ENCODE data around the gene WAPL. TPM values are rescaled to one million over a fixed set of nuclear protein-coding genes. Genes with fewer than 3 reads are reported as not detected.

WAPL gene
- total RNA-seq, 1 experiment from 2014 or later: 48.0 TPM

GRCh38 chr10:86443936-86444335 is 77.7 kb downstream of the WAPL start:
- Mint-ChIP-seq H3K27ac (no peak overlapping the region), H3K27me3 (ENCODE audit: low read depth) (no peaks in the 10 kb centered on the region), H3K9me3 (no peaks in the 10 kb centered on the region), H3K36me3 (peaks cover 68% of the 10 kb centered on the region), H3K4me1 (no peaks in the 10 kb centered on the region), H3K4me3 (no peak overlapping the region)
- ChIA-PET CTCF (no interaction called here), POLR2A (no interaction called here)
- no peak for DNase-seq (ENCODE audit: low spot score)
- TF ChIP-seq, protein P1, sequence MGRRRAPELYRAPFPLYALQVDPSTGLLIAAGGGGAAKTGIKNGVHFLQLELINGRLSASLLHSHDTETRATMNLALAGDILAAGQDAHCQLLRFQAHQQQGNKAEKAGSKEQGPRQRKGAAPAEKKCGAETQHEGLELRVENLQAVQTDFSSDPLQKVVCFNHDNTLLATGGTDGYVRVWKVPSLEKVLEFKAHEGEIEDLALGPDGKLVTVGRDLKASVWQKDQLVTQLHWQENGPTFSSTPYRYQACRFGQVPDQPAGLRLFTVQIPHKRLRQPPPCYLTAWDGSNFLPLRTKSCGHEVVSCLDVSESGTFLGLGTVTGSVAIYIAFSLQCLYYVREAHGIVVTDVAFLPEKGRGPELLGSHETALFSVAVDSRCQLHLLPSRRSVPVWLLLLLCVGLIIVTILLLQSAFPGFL (CRISPR knock-in tag; IDR thresholded peaks at IDR 0.05; ENCODE audit: borderline replicate concordance): no peak
- TF ChIP-seq, protein P2, sequence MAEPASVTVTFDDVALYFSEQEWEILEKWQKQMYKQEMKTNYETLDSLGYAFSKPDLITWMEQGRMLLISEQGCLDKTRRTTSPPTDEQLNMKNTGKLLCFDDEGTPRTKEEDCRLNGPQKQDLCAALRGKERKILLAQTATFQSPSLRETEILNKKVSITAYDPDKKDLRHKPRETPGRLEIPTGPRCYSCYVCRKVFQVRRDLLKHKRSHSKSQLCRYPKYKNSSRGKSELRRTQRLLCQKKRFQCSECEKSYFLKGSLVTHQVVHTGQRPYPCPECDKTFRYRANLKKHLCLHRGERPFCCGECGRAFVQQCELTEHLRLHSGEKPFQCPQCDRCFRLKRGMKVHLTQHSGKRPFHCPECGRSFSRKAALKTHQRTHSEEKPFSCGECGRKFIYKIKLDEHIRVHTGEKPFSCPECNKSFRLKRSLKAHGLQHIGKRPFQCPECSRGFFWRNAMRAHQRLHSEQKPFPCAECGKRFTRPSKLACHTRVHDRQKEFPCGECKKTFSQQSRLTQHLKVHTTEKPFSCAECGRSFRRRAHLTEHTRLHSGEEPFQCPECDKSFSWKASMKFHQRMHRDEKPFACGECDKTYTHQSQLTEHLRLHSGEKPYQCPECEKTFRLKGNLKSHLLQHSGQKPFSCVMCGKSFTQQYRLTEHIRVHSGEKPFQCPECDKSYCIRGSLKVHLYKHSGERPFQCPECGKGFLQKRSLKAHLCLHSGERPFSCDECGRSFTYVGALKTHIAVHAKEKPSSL (CRISPR knock-in tag; conservative IDR thresholded peaks at IDR 0.05): no peak
- no peak for TF ChIP-seq FOXK1 (CRISPR knock-in tag; IDR thresholded peaks at IDR 0.05)
- TF ChIP-seq, protein P3, sequence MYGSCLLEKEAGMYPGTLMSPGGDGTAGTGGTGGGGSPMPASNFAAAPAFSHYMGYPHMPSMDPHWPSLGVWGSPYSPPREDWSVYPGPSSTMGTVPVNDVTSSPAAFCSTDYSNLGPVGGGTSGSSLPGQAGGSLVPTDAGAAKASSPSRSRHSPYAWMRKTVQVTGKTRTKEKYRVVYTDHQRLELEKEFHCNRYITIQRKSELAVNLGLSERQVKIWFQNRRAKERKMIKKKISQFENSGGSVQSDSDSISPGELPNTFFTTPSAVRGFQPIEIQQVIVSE (CRISPR knock-in tag; IDR thresholded peaks at IDR 0.05; ENCODE audit: borderline replicate concordance): no peak
- no peak for TF ChIP-seq FOXJ3 (CRISPR knock-in tag; IDR thresholded peaks at IDR 0.05; ENCODE audit: borderline replicate concordance)
- TF ChIP-seq JAZF1 (CRISPR knock-in tag; IDR thresholded peaks at IDR 0.05): no peak
- TF ChIP-seq USF1 (CRISPR knock-in tag; IDR thresholded peaks at IDR 0.05): no peak
- TF ChIP-seq ELF4 (CRISPR knock-in tag; IDR thresholded peaks at IDR 0.05; ENCODE audit: low read depth): no peak
- TF ChIP-seq KAT7 (CRISPR knock-in tag; IDR thresholded peaks at IDR 0.05; ENCODE audit: borderline replicate concordance): no peak
- no peak for TF ChIP-seq ATF2 (CRISPR knock-in tag; IDR thresholded peaks at IDR 0.05; ENCODE audit: borderline replicate concordance, low read depth)
- no peak for TF ChIP-seq PRRX2 (CRISPR knock-in tag; IDR thresholded peaks at IDR 0.05)
- no peak for TF ChIP-seq ZNF121 (CRISPR knock-in tag; IDR thresholded peaks at IDR 0.05)
- ATAC-seq: no peak

GRCh38 chr10:86443069-86443468 is 78.5 kb downstream of the WAPL start:
- CTCF ChIA-PET: interaction anchor here (0.7 kb wide), 1 partner anchor 42 kb away, joined by 4 read pairs; no protein-coding TSS in a partner anchor
- no peak overlapping the region for H3K27ac Mint-ChIP-seq
- H3K4me1 Mint-ChIP-seq: no peaks in the 10 kb centered on the region
- POLR2A ChIA-PET: no interaction called here
- no peak overlapping the region for H3K4me3 Mint-ChIP-seq
- H3K27me3 Mint-ChIP-seq (ENCODE audit: low read depth): no peaks in the 10 kb centered on the region
- ATAC-seq: no peak
- no peak for DNase-seq (ENCODE audit: low spot score)
- H3K36me3 Mint-ChIP-seq: peaks cover 69% of the 10 kb centered on the region
- H3K9me3 Mint-ChIP-seq: no peaks in the 10 kb centered on the region
- TF ChIP-seq ZNF423 (CRISPR knock-in tag; IDR thresholded peaks at IDR 0.05) (no peak), ZBTB21 (CRISPR knock-in tag; IDR thresholded peaks at IDR 0.05; ENCODE audit: borderline replicate concordance) (no peak), PRRX2 (CRISPR knock-in tag; IDR thresholded peaks at IDR 0.05) (no peak), CREB1 (CRISPR knock-in tag; IDR thresholded peaks at IDR 0.05) (no peak), NFYB (CRISPR knock-in tag; conservative IDR thresholded peaks at IDR 0.05; ENCODE audit: low read depth) (no peak)
- TF ChIP-seq, protein P4, sequence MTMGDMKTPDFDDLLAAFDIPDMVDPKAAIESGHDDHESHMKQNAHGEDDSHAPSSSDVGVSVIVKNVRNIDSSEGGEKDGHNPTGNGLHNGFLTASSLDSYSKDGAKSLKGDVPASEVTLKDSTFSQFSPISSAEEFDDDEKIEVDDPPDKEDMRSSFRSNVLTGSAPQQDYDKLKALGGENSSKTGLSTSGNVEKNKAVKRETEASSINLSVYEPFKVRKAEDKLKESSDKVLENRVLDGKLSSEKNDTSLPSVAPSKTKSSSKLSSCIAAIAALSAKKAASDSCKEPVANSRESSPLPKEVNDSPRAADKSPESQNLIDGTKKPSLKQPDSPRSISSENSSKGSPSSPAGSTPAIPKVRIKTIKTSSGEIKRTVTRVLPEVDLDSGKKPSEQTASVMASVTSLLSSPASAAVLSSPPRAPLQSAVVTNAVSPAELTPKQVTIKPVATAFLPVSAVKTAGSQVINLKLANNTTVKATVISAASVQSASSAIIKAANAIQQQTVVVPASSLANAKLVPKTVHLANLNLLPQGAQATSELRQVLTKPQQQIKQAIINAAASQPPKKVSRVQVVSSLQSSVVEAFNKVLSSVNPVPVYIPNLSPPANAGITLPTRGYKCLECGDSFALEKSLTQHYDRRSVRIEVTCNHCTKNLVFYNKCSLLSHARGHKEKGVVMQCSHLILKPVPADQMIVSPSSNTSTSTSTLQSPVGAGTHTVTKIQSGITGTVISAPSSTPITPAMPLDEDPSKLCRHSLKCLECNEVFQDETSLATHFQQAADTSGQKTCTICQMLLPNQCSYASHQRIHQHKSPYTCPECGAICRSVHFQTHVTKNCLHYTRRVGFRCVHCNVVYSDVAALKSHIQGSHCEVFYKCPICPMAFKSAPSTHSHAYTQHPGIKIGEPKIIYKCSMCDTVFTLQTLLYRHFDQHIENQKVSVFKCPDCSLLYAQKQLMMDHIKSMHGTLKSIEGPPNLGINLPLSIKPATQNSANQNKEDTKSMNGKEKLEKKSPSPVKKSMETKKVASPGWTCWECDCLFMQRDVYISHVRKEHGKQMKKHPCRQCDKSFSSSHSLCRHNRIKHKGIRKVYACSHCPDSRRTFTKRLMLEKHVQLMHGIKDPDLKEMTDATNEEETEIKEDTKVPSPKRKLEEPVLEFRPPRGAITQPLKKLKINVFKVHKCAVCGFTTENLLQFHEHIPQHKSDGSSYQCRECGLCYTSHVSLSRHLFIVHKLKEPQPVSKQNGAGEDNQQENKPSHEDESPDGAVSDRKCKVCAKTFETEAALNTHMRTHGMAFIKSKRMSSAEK (CRISPR knock-in tag; IDR thresholded peaks at IDR 0.05; ENCODE audit: borderline replicate concordance): no peak

Measured in WTC11 (cell line).